Measurements from ENCODE around the gene RPL15. TPM values are rescaled to one million over a fixed set of nuclear protein-coding genes. Genes with fewer than 3 reads are reported as not detected.

The RPL15 gene
- total and polyA plus RNA-seq, 2 donors (not counting 1 experiment from before 2014, with no cell fraction given), result 2,177 to 5,195 TPM

GRCh38 chr3:23944861-23945662 is 28.1 kb downstream of the RPL15 start, which contains the start of gene NR1D2:
Gene NR1D2 (plus strand): TSS chr3:23945286. CDS start chr3:23945579, 293 bp downstream.
- Mint-ChIP-seq H3K4me1 (peaks cover 39% of the 10 kb centered on the region), H3K27me3 (no peaks in the 10 kb centered on the region), H3K9me3 (ENCODE audit: insufficient read depth) (no peaks in the 10 kb centered on the region), H3K4me3 (peak within 1 kb of the TSS; percentile 93), H3K27ac (peak within 1 kb of the TSS; percentile 92)
- peak within 1 kb of the TSS; percentile 97 for H3K4me2 ChIP-seq (replicated peaks; ENCODE audit: low read depth, low read length, poor library complexity, severe bottlenecking)
- H4K20me1 ChIP-seq (ENCODE audit: control insufficient read depth, insufficient read depth, low read length, poor library complexity, severe bottlenecking), result peaks cover 35% of the 10 kb centered on the region
- CTCF ChIA-PET, result interaction anchor here (1.0 to 1.1 kb wide), 2 partner anchors 27 to 28 kb away, joined by 3 read pairs; partner anchors contain the start of genes NKIRAS1 and RPL15
- POLR2A ChIA-PET, result interaction anchor here (0.7 to 3.3 kb wide), 2 partner anchors 28 to 1846 kb away, joined by 4 to 35 read pairs; partner anchors contain the start of genes NKIRAS1 and RPL15
- peak within 1 kb of the TSS; percentile 68 to 88 (median 84) for H3K4me3 ChIP-seq (ENCODE audit: control extremely low read depth in 1 of 5, extremely low read depth in 1 of 5, insufficient read depth in 1 of 5, low read depth in 2 of 5, low read length in 4 of 5)
- under 1% methylated on average over 87 of the region's 88 CpGs for WGBS (ENCODE audit: insufficient coverage)
- H3K79me2 ChIP-seq (ENCODE audit: control insufficient read depth, insufficient read depth, low read length), result peaks cover 37% of the 10 kb centered on the region
- H3K27ac ChIP-seq (ENCODE audit: low read length in 2 of 2), result peak within 1 kb of the TSS; percentile 83
- H3K27me3 ChIP-seq (replicated peaks in 1 of 4; ENCODE audit: control extremely low read depth in 1 of 4, control insufficient read depth in 3 of 4, insufficient read depth in 4 of 4, low read length in 3 of 4), result no peaks in the 10 kb centered on the region
- TF ChIP-seq CTCF (IDR thresholded peaks at IDR 0.05), result no peak
- TF ChIP-seq EZH2 (IDR thresholded peaks at IDR 0.05; ENCODE audit: borderline replicate concordance, insufficient read depth, low read depth, low read length, poor library complexity, severe bottlenecking), result no peak
- H3K4me1 ChIP-seq (ENCODE audit: control insufficient read depth in 2 of 2, insufficient read depth in 2 of 2, low read length in 2 of 2), result peaks cover 22 to 25% of the 10 kb centered on the region in 2 donors
- ATAC-seq (ENCODE audit: low read depth), result peak; percentile 50
- DNase-seq, result peak; percentile 90
- no peaks in the 10 kb centered on the region for H3K36me3 ChIP-seq (replicated peaks in 1 of 2; ENCODE audit: control extremely low read depth in 1 of 2, control insufficient read depth in 1 of 2, extremely low read depth in 1 of 2, insufficient read depth in 2 of 2, low read length in 1 of 2)
- intact Hi-C loops (cut with micrococcal nuclease), result loop anchor here (1.0 to 5.0 kb wide), 5 partner anchors 28 to 1722 kb away; partner anchors contain the start of genes RPL15 and UBE2E1
- peak within 1 kb of the TSS; percentile 73 for H3K9ac ChIP-seq (ENCODE audit: low read length)
- H3K9me3 ChIP-seq (ENCODE audit: control extremely low read depth in 1 of 3, control insufficient read depth in 2 of 3, insufficient read depth in 1 of 3, low read length in 2 of 3), result no peaks in the 10 kb centered on the region
- peak within 1 kb of the TSS; percentile 96 for H2AFZ ChIP-seq (ENCODE audit: insufficient read depth, low read depth, low read length, poor library complexity, severe bottlenecking)

- H3K4me1 Mint-ChIP-seq, result peaks cover 45% of the 10 kb centered on the region
- WGBS (ENCODE audit: insufficient coverage), result under 1% methylated on average over 39 of the region's 39 CpGs
- POLR2A ChIA-PET, result interaction anchor here (3.3 kb wide), 1 partner anchor 28 kb away, joined by 35 read pairs; the partner anchor contains the start of genes NKIRAS1 and RPL15
Observed at GRCh38 chr3:23945663-23945912, 28.7 kb downstream of the RPL15 start.

More at GRCh38 chr3:23945663-23945912, 28.7 kb downstream of the RPL15 start:
- peak overlapping the region; percentile 97 for H3K4me2 ChIP-seq (replicated peaks; ENCODE audit: low read depth, low read length, poor library complexity, severe bottlenecking)
- intact Hi-C loops (cut with micrococcal nuclease), result loop anchor here (1.0 to 5.0 kb wide), 5 partner anchors 28 to 1722 kb away; partner anchors contain the start of genes RPL15 and UBE2E1
- H3K4me1 ChIP-seq (ENCODE audit: control insufficient read depth in 2 of 2, insufficient read depth in 2 of 2, low read length in 2 of 2), result peaks cover 27 to 30% of the 10 kb centered on the region in 2 donors
- Mint-ChIP-seq H3K27me3 (no peaks in the 10 kb centered on the region), H3K27ac (peak overlapping the region; percentile 89), H3K4me3 (peak overlapping the region; percentile 67), H3K9me3 (ENCODE audit: insufficient read depth) (no peaks in the 10 kb centered on the region)
- no peaks in the 10 kb centered on the region for H3K36me3 ChIP-seq (replicated peaks in 1 of 2; ENCODE audit: control extremely low read depth in 1 of 2, control insufficient read depth in 1 of 2, extremely low read depth in 1 of 2, insufficient read depth in 2 of 2, low read length in 1 of 2)
- H2AFZ ChIP-seq (ENCODE audit: insufficient read depth, low read depth, low read length, poor library complexity, severe bottlenecking), result no peak overlapping the region
- no peaks in the 10 kb centered on the region for H3K27me3 ChIP-seq (replicated peaks in 1 of 4; ENCODE audit: control extremely low read depth in 1 of 4, control insufficient read depth in 3 of 4, insufficient read depth in 4 of 4, low read length in 3 of 4)
- peaks cover 42% of the 10 kb centered on the region for H3K79me2 ChIP-seq (ENCODE audit: control insufficient read depth, insufficient read depth, low read length)
- CTCF ChIA-PET, result no interaction called here
- H3K27ac ChIP-seq (ENCODE audit: low read length in 2 of 2), result peak overlapping the region; percentile 69 to 83
- H3K9ac ChIP-seq (ENCODE audit: low read length), result peak overlapping the region; percentile 73
- DNase-seq (no peak), ATAC-seq (ENCODE audit: low read depth) (no peak)
- H3K9me3 ChIP-seq (ENCODE audit: control extremely low read depth in 1 of 3, control insufficient read depth in 2 of 3, insufficient read depth in 1 of 3, low read length in 2 of 3), result no peaks in the 10 kb centered on the region
- peaks cover 40% of the 10 kb centered on the region for H4K20me1 ChIP-seq (ENCODE audit: control insufficient read depth, insufficient read depth, low read length, poor library complexity, severe bottlenecking)
- TF ChIP-seq CTCF (IDR thresholded peaks at IDR 0.05) (no peak), EZH2 (IDR thresholded peaks at IDR 0.05; ENCODE audit: borderline replicate concordance, insufficient read depth, low read depth, low read length, poor library complexity, severe bottlenecking) (no peak)
- peak overlapping the region in 4 of 5 experiments; percentile 11 to 88 (median 74) for H3K4me3 ChIP-seq (ENCODE audit: control extremely low read depth in 1 of 5, extremely low read depth in 1 of 5, insufficient read depth in 1 of 5, low read depth in 2 of 5, low read length in 4 of 5)
